Glutamatergic neuron (in vitro differentiated cells): Measurements from ENCODE around the gene MARCHF6. TPM values are rescaled to one million over a fixed set of nuclear protein-coding genes. Genes with fewer than 3 reads are reported as not detected.

Experiments
- DNase-seq: peaks from one replicate; pipeline ENCODE4 v3.0.0; 2022
- H3K27ac Mint-ChIP-seq: one replicate; pipeline ENCODE4 v1.8.0; 2020; ENCODE audit warnings: mild to moderate bottlenecking, mixed read lengths, inconsistent platforms; ENCODE audit not compliant: unreplicated experiment
- H3K27me3 Mint-ChIP-seq: one replicate; pipeline ENCODE4 v1.8.0; 2020; ENCODE audit warnings: mild to moderate bottlenecking, moderate library complexity, mixed read lengths, inconsistent platforms; ENCODE audit not compliant: unreplicated experiment
- H3K36me3 Mint-ChIP-seq: one replicate; pipeline ENCODE4 v1.8.0; 2020; ENCODE audit warnings: mild to moderate bottlenecking, mixed read lengths, inconsistent platforms; ENCODE audit not compliant: unreplicated experiment
- H3K4me1 Mint-ChIP-seq: one replicate; pipeline ENCODE4 v1.8.0; 2020; ENCODE audit warnings: mild to moderate bottlenecking, low read depth, mixed read lengths, inconsistent platforms; ENCODE audit not compliant: unreplicated experiment
- H3K4me3 Mint-ChIP-seq: one replicate; pipeline ENCODE4 v1.8.0; 2020; ENCODE audit warnings: mild to moderate bottlenecking, mixed read lengths, inconsistent platforms; ENCODE audit not compliant: unreplicated experiment
- H3K9me3 Mint-ChIP-seq: one replicate; pipeline ENCODE4 v1.8.0; 2020; ENCODE audit warnings: mild to moderate bottlenecking, moderate library complexity, mixed read lengths, inconsistent platforms; ENCODE audit not compliant: unreplicated experiment
- total RNA-seq: library from RNA; stranded (reverse); fragmentation: NEBNext Ultra II Directional; extraction: Animal tissue kit (Norgen Biotek cat#: 25700); gene quantifications from one replicate; pipeline ENCODE4 v1.2.1, GENCODE V29; 2021; ENCODE audit not compliant: unreplicated experiment
- TF ChIP-seq, protein P1 (sequence below): fragments of 200-600 bp; sonication (generic); IDR thresholded peaks from one replicate; pipeline ENCODE4 v1.5.0; 2021; ENCODE audit not compliant: partially characterized antibody, unreplicated experiment

MARCHF6 gene
- total RNA-seq, 1 donor from 2014 or later, result 245 TPM

DNA sequence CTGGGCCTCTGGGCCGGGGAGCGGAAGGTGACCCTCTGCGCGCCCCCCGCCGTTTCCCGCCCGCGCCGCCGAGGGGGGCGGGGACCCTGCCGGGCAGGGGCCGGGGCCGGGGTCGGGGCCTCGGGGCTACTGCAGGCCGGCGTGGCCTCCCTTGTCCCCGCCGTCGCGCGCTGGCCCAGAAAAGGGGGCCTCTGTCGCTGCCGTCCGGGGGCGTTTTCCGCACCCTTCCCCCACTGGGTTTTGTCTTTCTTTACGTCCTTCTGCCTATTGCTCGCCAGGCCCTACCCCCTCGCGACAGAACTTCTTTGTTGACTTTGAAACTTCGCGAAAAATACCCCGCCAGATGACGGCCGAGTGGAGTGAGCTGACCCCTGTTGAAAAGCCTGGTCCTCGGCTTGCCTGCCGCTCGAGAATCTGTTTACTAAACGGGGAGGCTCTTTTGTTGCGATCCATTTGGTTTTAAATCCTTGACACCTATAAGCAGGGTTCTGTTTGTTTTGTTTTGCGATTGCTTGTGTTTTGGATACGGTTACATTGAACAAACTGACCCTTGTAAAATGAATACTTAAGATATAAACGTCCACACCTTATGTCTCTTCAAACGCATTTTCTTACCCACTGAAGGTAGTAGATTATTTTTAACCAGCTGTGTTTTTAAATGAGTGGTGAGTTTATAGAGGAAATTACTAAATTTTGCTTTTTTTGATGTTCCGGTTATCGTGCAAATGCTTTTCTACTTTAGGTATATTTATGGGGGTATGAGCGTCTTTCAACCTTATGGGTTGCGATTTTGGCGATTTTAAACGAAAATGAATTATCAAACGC, 765 bp downstream of the MARCHF6 start:
- peak; percentile 61 for DNase-seq
- peak overlapping the region; percentile 94 for H3K4me3 Mint-ChIP-seq
- TF ChIP-seq, protein P1, sequence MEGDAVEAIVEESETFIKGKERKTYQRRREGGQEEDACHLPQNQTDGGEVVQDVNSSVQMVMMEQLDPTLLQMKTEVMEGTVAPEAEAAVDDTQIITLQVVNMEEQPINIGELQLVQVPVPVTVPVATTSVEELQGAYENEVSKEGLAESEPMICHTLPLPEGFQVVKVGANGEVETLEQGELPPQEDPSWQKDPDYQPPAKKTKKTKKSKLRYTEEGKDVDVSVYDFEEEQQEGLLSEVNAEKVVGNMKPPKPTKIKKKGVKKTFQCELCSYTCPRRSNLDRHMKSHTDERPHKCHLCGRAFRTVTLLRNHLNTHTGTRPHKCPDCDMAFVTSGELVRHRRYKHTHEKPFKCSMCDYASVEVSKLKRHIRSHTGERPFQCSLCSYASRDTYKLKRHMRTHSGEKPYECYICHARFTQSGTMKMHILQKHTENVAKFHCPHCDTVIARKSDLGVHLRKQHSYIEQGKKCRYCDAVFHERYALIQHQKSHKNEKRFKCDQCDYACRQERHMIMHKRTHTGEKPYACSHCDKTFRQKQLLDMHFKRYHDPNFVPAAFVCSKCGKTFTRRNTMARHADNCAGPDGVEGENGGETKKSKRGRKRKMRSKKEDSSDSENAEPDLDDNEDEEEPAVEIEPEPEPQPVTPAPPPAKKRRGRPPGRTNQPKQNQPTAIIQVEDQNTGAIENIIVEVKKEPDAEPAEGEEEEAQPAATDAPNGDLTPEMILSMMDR, result no peak
- peaks cover 9% of the 10 kb centered on the region for H3K9me3 Mint-ChIP-seq
- peaks cover 20% of the 10 kb centered on the region for H3K27me3 Mint-ChIP-seq
- H3K4me1 Mint-ChIP-seq, result peaks cover 28% of the 10 kb centered on the region
- H3K36me3 Mint-ChIP-seq, result no peaks in the 10 kb centered on the region
- peak overlapping the region; percentile 98 for H3K27ac Mint-ChIP-seq

DNA sequence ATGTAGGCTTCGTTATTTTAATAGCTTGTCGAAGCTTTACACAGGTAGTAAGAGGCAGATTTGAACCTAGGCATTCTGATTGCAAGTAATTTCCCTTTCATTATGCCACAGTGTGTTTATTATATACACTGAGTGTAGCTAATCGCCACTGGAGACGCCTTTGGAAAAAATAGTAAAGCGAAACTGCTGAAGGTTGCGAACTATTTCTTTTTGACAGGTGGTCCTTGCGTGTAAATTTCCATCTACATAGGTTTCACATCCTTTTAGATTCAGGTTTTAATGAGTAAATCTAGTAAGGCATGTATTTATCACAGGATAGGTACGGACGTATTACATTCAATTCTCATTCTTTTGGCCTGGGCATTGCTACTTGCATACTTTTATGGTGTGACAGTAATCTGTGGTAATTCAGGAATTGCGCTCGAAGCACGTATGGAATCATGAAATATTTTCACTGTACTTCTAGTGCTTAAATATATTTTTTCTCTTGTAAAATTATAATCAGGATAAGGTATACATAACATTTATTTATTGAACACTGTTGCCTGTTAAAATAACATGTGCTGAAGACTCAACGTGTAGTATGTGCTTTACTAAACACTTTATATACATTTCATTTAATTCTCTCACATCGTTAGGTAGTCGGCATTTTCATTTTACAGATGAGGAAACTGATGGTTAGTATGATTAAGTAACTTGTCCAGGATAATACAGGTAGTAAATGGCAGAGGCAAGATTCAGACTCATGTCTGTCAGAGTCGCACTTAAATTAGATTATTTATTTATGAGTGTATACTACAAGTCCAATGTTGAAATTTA, 1.8 kb downstream of the MARCHF6 start:
- TF ChIP-seq, protein P1, result no peak
- Mint-ChIP-seq H3K4me1 (peaks cover 28% of the 10 kb centered on the region), H3K27ac (peak overlapping the region; percentile 98), H3K36me3 (no peaks in the 10 kb centered on the region), H3K4me3 (peak overlapping the region; percentile 94), H3K9me3 (peaks cover 11% of the 10 kb centered on the region), H3K27me3 (peaks cover 20% of the 10 kb centered on the region)
- DNase-seq, result no peak

DNA sequence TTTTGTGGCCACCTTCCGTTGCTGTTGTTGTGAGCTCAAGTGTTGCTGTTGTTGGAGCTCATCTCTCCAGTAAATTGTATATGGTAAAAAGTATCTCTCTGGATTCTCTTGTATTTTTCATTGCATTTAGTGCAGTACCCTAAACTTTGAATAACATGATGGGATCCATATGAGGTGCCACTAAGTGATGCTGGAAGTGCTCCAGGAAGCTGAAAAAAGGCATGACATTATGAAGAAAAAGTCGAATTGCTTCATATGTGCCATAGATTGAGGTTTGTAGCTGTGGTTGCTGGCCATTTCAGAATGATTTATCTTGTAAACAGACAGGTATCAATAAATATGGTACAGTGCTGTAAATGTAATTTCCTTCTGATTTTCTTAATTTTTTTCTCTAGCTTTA, 5.5 kb downstream of the MARCHF6 start:
- Mint-ChIP-seq H3K27ac (no peak overlapping the region), H3K9me3 (peaks cover 7% of the 10 kb centered on the region), H3K27me3 (peaks cover 6% of the 10 kb centered on the region), H3K36me3 (no peaks in the 10 kb centered on the region), H3K4me1 (peaks cover 16% of the 10 kb centered on the region), H3K4me3 (no peak overlapping the region)
- TF ChIP-seq, protein P1, result no peak
- DNase-seq, result no peak

DNA sequence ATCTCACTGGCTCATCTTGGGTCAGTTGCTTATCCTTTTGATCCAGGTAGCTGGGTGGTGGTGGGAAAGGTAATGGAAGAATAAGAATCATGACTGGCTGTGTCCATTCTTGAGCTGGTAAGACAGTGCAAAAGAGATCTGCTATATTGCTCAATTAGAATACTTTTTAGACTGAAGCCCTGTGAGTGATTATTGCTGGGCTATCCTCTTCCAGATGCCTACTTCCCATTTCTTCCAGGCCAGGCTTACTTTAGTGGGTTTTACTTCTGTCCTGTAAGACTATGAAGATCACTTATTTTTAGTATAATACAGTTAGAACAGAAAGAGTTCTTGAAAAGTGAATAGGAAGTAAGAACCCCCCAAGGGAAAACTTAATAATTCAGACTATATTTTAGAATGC, 7.2 kb downstream of the MARCHF6 start:
- H3K27ac Mint-ChIP-seq, result no peak overlapping the region
- no peaks in the 10 kb centered on the region for H3K36me3 Mint-ChIP-seq
- DNase-seq, result no peak
- peaks cover 2% of the 10 kb centered on the region for H3K27me3 Mint-ChIP-seq
- H3K4me1 Mint-ChIP-seq, result peaks cover 13% of the 10 kb centered on the region
- TF ChIP-seq, protein P1, result no peak
- H3K4me3 Mint-ChIP-seq, result no peak overlapping the region
- peaks cover 1% of the 10 kb centered on the region for H3K9me3 Mint-ChIP-seq
